K562 (cell line): ENCODE results near the gene TCP11. TPM values are rescaled to one million over a fixed set of nuclear protein-coding genes. Genes with fewer than 3 reads are reported as not detected.

Source experiments
- ATAC-seq: fragments of 200-7000 bp; cut with Tn5 transposase; 3 replicates; pipeline ENCODE4 v1.9.1; 2020; ENCODE audit warnings: moderate library complexity
- BruUV-seq: library from RNA; stranded (reverse); fragments of 400-500 nt; replicated peaks from 2 replicates; lab custom pipeline; 2021; lab: Mats Ljungman, UMichigan
- CTCF ChIA-PET: fragments of 300-600 bp; formaldehyde crosslinking; extraction: SDS; loops from one replicate; lab custom pipeline; 2021; ENCODE audit warnings: low intra/inter-chr PET ratio; lab: Yijun Ruan, JAX
- POLR2A ChIA-PET: fragments of 300-600, 350-650 bp; sonication (Branson Sonifier 250); formaldehyde crosslinking; extraction: SDS; loops from one replicate; lab custom pipeline; 2021; ENCODE audit warnings: antibody characterized with exemption, inconsistent platforms; lab: Yijun Ruan, JAX
- DNase-seq, 4 experiments: peaks; one replicate each; pipeline versions ENCODE4 v3.0.0 to v3.0.0-alpha.2; 2011 to 2018; ENCODE audit warnings: low spot score in 3 of 4, mixed read lengths in 3 of 4; ENCODE audit errors: extremely low read depth in 1 of 4
- FAIRE-seq: peaks from 2 replicates; lab custom pipeline; 2011; peaks lifted over from hg19 to GRCh38; lab: Jason Lieb, UNC
- H2AFZ ChIP-seq: 2 replicates; pipeline ENCODE4 v1.6.0; 2011; ENCODE audit warnings: low read depth, low read length, control low read depth, inconsistent platforms
- H3K27ac ChIP-seq: fragments of 200-600 bp; 3 replicates; pipeline ENCODE4 v1.8.0; 2011; ENCODE audit warnings: low read depth, mild to moderate bottlenecking, control low read depth, inconsistent platforms, low read length, moderate library complexity, mixed read lengths; ENCODE audit errors: extremely low read depth
- H3K27me3 ChIP-seq, 2 experiments: fragments of 300-600 bp in 1 of 2; 2 replicates in 1 of 2; 3 replicates in 1 of 2; pipeline versions ENCODE4 v1.6.0 to v1.8.0; 2011; ENCODE audit warnings: inconsistent platforms in 2 of 2, low read length in 2 of 2, mild to moderate bottlenecking in 1 of 2, mixed read lengths in 1 of 2, moderate library complexity in 1 of 2; ENCODE audit not compliant: control insufficient read depth in 2 of 2, insufficient read depth in 2 of 2
- H3K36me3 ChIP-seq: fragments of 300-600 bp; 3 replicates; pipeline ENCODE4 v1.8.0; 2011; ENCODE audit warnings: mild to moderate bottlenecking, low read length, inconsistent platforms; ENCODE audit not compliant: control insufficient read depth, insufficient read depth
- H3K4me1 ChIP-seq, 2 experiments: fragments of 200-600 bp in 1 of 2; replicated peaks in 1 of 2; 2 replicates in 1 of 2; 3 replicates in 1 of 2; pipeline versions ENCODE4 v1.5.1 to v1.8.0; 2011; ENCODE audit warnings: inconsistent platforms in 2 of 2, low read length in 2 of 2, mild to moderate bottlenecking in 1 of 2, mixed read lengths in 1 of 2, moderate library complexity in 1 of 2; ENCODE audit not compliant: control insufficient read depth in 2 of 2, insufficient read depth in 2 of 2
- H3K4me2 ChIP-seq: 2 replicates; pipeline ENCODE4 v1.6.1; 2011; ENCODE audit warnings: low read length, control low read depth, inconsistent platforms, mixed read lengths; ENCODE audit not compliant: insufficient read depth
- H3K4me3 ChIP-seq: fragments of 200-600 bp; sonication (generic), shearing (Covaris generic); 2 replicates; pipeline ENCODE4 v1.5.1; 2016; ENCODE audit warnings: control low read depth, inconsistent platforms
- H3K79me2 ChIP-seq: fragments of 200-600 bp; 3 replicates; pipeline ENCODE4 v1.8.0; 2011; ENCODE audit warnings: low read length, inconsistent platforms; ENCODE audit not compliant: control insufficient read depth, insufficient read depth
- H3K9ac ChIP-seq, 2 experiments: 2 replicates each; pipeline versions ENCODE4 v1.6.0 to v1.6.1; 2011; ENCODE audit warnings: low read depth in 2 of 2, low read length in 2 of 2, control low read depth in 1 of 2, inconsistent platforms in 1 of 2, mild to moderate bottlenecking in 1 of 2, mixed read lengths in 1 of 2; ENCODE audit not compliant: insufficient read depth in 1 of 2
- H3K9me1 ChIP-seq: one replicate; pipeline ENCODE4 v1.6.0; 2011; ENCODE audit warnings: inconsistent platforms, mild to moderate bottlenecking, low read length, moderate library complexity; ENCODE audit not compliant: control insufficient read depth, insufficient read depth
- H3K9me3 ChIP-seq: replicated peaks from 2 replicates; pipeline ENCODE4 v1.5.1; 2011; ENCODE audit warnings: low read depth, low read length, inconsistent platforms; ENCODE audit not compliant: control insufficient read depth, insufficient read depth
- H4K20me1 ChIP-seq: replicated peaks from 2 replicates; pipeline ENCODE4 v1.6.1; 2011; ENCODE audit warnings: low read length, inconsistent platforms, mixed read lengths; ENCODE audit not compliant: control insufficient read depth, insufficient read depth
- E2F6 ChIP-seq, 2 experiments: IDR thresholded peaks; 2 replicates each; pipeline ENCODE4 v1.6.1; 2011; ENCODE audit warnings: borderline replicate concordance in 1 of 2, control low read depth in 1 of 2, low read depth in 1 of 2, low read length in 1 of 2, mild to moderate bottlenecking in 1 of 2, mixed read lengths in 1 of 2, moderate library complexity in 1 of 2; ENCODE audit not compliant: insufficient read depth in 1 of 2, insufficient read length in 1 of 2, poor library complexity in 1 of 2, severe bottlenecking in 1 of 2; ENCODE audit errors: extremely low read depth in 1 of 2
- HDGF ChIP-seq: fragments of 450-650 bp; IDR thresholded peaks from 2 replicates; pipeline ENCODE4 v1.6.1; 2016
- KDM5B ChIP-seq: fragments of 200-600 bp; sonication (generic); IDR thresholded peaks from 2 replicates; pipeline ENCODE4 v1.6.1; 2012; ENCODE audit warnings: low read depth, mild to moderate bottlenecking, moderate library complexity, low read length, control low read depth, inconsistent platforms; ENCODE audit not compliant: insufficient replicate concordance
- RERE ChIP-seq: sonication (generic); formaldehyde crosslinking; IDR thresholded peaks from 2 replicates; pipeline ENCODE4 v1.8.0; 2023; ENCODE audit warnings: missing genetic modification reagents, mild to moderate bottlenecking, borderline replicate concordance
- SOX6 ChIP-seq: fragments of 450-650 bp; IDR thresholded peaks from 2 replicates; pipeline ENCODE4 v1.6.1; 2014; ENCODE audit warnings: mild to moderate bottlenecking
- WGBS: fragments of 100-300 bp; shearing (Covaris generic); methylation state at CpG from one replicate; pipeline ENCODE4 v1.1.6; 2016; ENCODE audit warnings: low coverage, mixed read lengths; ENCODE audit not compliant: insufficient coverage; ENCODE audit errors: missing lambda C conversion rate; 5-methylcytosine and 5-hydroxymethylcytosine counted together
- in situ Hi-C: fragments of 300-500 bp; cut with MboI; formaldehyde crosslinking; loops from 4 replicates; pipeline ENCODE4 v1.15.0; 2018; ENCODE audit warnings: inconsistent platforms, mixed read lengths
- intact Hi-C: fragments of 100-400 bp; cut with micrococcal nuclease; formaldehyde crosslinking; loops from 2 replicates; pipeline ENCODE4 v1.14.2; 2022
- polyA plus RNA-seq, 8 experiments: library from polyadenylated mRNA; depleted of rRNA in 4 of 8; stranded (reverse) in 5 of 8; unstranded in 3 of 8; fragments of >200 nt; fragmentation: Nextera tagmentation in 2 of 8; fragmentation: Illumina TruSeq in 1 of 8; extraction: Ambion mirVana in 2 of 8; extraction: Trizol in 1 of 8; gene quantifications; 2 replicates each; pipeline versions ENCODE4 v1.2.1 to v1.2.3, GENCODE V29; 2011 to 2014; ENCODE audit warnings: inconsistent platforms in 1 of 8, missing spikeins in 1 of 8
- total RNA-seq, 7 experiments: library from RNA; depleted of rRNA in 6 of 7; stranded (reverse); fragments of >200 nt in 6 of 7; fragmentation: Illumina TruSeq in 2 of 7; extraction: Trizol in 2 of 7; gene quantifications; 2 replicates each; pipeline versions ENCODE4 v1.2.1 to v1.2.3, GENCODE V29; 2011 to 2021; ENCODE audit warnings: low replicate concordance in 1 of 7

Gene TCP11
- total and polyA plus RNA-seq, 9 of the 15 experiments (the other 6 are each of a cell fraction or from before 2014, with no cell fraction given): not detected

- Histone ChIP-seq H3K4me2 (no peak overlapping the region), H3K36me3 (no peaks in the 10 kb centered on the region), H3K9ac (peak overlapping the region in 1 of 2 experiments; percentile 21; a peak in 1 of 4 replicates), H3K4me1 (peaks cover 10 to 36% of the 10 kb centered on the region in 2 experiments; a peak in 4 of 5 replicates), H4K20me1 (no peaks in the 10 kb centered on the region), H3K9me3 (no peaks in the 10 kb centered on the region), H3K79me2 (no peaks in the 10 kb centered on the region), H3K27me3 (peaks cover 9 to 16% of the 10 kb centered on the region in 2 experiments; a peak in 3 of 5 replicates), H2AFZ (no peak overlapping the region), H3K27ac (no peak overlapping the region), H3K9me1 (no peaks in the 10 kb centered on the region), H3K4me3 (no peak overlapping the region)
- 0% methylated on average over 1 of the region's 1 CpG for WGBS
- no peak for ATAC-seq
- FAIRE-seq: no peak
- ChIA-PET CTCF (no interaction called here), POLR2A (interaction anchor here (0.5 to 1.0 kb wide), 2 partner anchors 29 to 30 kb away, joined by 3 to 4 read pairs; no protein-coding TSS in a partner anchor)
- DNase-seq: no peak
- in situ Hi-C loops: no loop called here
- BruUV-seq: no TSS peak
- intact Hi-C loops: no loop called here
- TF ChIP-seq SOX6 (no peak), E2F6 (IDR thresholded peaks at IDR 0.05; ENCODE audit: borderline replicate concordance in 1 of 2, extremely low read depth in 1 of 2, insufficient read depth in 1 of 2, insufficient read length in 1 of 2, low read depth in 1 of 2, low read length in 1 of 2, poor library complexity in 1 of 2, severe bottlenecking in 1 of 2) (no peak), KDM5B (no peak), RERE (CRISPR knock-in tag) (no peak), HDGF (no peak)
Measured at GRCh38 chr6:35185971-35186370, 44.8 kb upstream of the TCP11 start.
